Right atrium auricular region (tissue), 2 donors: ENCODE measurements around the gene RAB40A. TPM values are rescaled to one million over a fixed set of nuclear protein-coding genes. Genes with fewer than 3 reads are reported as not detected.
A peak's percentile ranks its signal among the peaks of the same experiment; 100 is the strongest.
"Not testable (repeated sequence)": the region's sequence is repeated elsewhere in the genome, so short reads cannot be mapped to it uniquely, and the experiment has no call there.

Source experiments
- DNase-seq: peaks from one replicate; pipeline ENCODE4 v3.0.0-alpha.2; 2019; ENCODE audit warnings: low spot score
- H3K27ac ChIP-seq, 2 donors: fragments of 200-600 bp; sonication (generic); 1 replicate in 1 of 2; 2 replicates in 1 of 2; pipeline ENCODE4 v1.5.1; 2016 to 2019
- H3K27me3 ChIP-seq, 2 donors: fragments of 200-600 bp; sonication (generic); one replicate each; pipeline versions ENCODE4 v1.5.1 to v1.6.0; 2017 to 2019
- H3K36me3 ChIP-seq: fragments of 200-600 bp; sonication (generic); one replicate; pipeline ENCODE4 v1.5.1; 2016
- H3K4me1 ChIP-seq, 2 donors: fragments of 200-600 bp; sonication (generic); one replicate each; pipeline versions ENCODE4 v1.5.1 to v1.6.0; 2017 to 2019
- H3K4me3 ChIP-seq, 2 donors: fragments of 200-600 bp; sonication (generic); 1 replicate in 1 of 2; 2 replicates in 1 of 2; pipeline ENCODE4 v1.5.1; 2017 to 2019; ENCODE audit warnings: mild to moderate bottlenecking in 1 of 2, moderate library complexity in 1 of 2
- H3K9me3 ChIP-seq, 2 donors: fragments of 200-600 bp; sonication (generic); one replicate each; pipeline ENCODE4 v1.5.1; 2019
- total RNA-seq, 2 donors: library from RNA; depleted of rRNA; stranded (reverse); fragments of >200 nt; gene quantifications; one replicate each; pipeline ENCODE4 v1.1.0, GENCODE V29; 2016
- TF ChIP-seq, protein P1 (sequence below), 2 donors: fragments of 200-600 bp; sonication (generic); IDR thresholded peaks; one replicate each; pipeline ENCODE4 v1.5.1; 2019; ENCODE audit warnings: antibody characterized with exemption in 2 of 2

RAB40A gene
- total RNA-seq, 2 donors from 2014 or later, result 0.31 TPM; not detected in 1

GRCh38 chrX:103489733-103490132, 29.6 kb downstream of the RAB40A start:
- H3K9me3 ChIP-seq, H3K4me1 ChIP-seq, H3K27me3 ChIP-seq, H3K36me3 ChIP-seq, H3K27ac ChIP-seq, H3K4me3 ChIP-seq, DNase-seq: not testable (repeated sequence)
- TF ChIP-seq, protein P1, sequence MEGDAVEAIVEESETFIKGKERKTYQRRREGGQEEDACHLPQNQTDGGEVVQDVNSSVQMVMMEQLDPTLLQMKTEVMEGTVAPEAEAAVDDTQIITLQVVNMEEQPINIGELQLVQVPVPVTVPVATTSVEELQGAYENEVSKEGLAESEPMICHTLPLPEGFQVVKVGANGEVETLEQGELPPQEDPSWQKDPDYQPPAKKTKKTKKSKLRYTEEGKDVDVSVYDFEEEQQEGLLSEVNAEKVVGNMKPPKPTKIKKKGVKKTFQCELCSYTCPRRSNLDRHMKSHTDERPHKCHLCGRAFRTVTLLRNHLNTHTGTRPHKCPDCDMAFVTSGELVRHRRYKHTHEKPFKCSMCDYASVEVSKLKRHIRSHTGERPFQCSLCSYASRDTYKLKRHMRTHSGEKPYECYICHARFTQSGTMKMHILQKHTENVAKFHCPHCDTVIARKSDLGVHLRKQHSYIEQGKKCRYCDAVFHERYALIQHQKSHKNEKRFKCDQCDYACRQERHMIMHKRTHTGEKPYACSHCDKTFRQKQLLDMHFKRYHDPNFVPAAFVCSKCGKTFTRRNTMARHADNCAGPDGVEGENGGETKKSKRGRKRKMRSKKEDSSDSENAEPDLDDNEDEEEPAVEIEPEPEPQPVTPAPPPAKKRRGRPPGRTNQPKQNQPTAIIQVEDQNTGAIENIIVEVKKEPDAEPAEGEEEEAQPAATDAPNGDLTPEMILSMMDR (IDR thresholded peaks at IDR 0.05), result peak in 1 of 2 donors; percentile 47

DNA sequence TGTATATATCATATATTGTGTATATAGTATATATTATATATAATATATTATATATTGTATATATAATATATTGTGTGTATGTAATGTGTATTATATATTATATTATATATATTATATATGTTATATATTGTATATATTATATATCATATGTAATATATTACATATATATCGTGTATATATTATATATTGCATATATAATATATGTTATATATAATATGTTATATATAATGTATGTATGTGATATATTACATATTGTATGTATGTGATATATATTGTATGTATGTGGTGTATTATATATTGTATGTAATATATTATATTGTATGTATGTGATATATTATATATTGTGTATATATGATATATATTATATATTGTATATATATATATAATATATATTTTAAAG, 30.5 kb downstream of the RAB40A start:
- Histone ChIP-seq H3K4me1 (no peaks in the 10 kb centered on the region), H3K9me3 (no peaks in the 10 kb centered on the region), H3K27me3 (no peaks in the 10 kb centered on the region), H3K4me3 (no peak overlapping the region), H3K36me3 (no peaks in the 10 kb centered on the region), H3K27ac (no peak overlapping the region)
- DNase-seq, result no peak
- TF ChIP-seq, protein P1 (IDR thresholded peaks at IDR 0.05), result no peak

DNA sequence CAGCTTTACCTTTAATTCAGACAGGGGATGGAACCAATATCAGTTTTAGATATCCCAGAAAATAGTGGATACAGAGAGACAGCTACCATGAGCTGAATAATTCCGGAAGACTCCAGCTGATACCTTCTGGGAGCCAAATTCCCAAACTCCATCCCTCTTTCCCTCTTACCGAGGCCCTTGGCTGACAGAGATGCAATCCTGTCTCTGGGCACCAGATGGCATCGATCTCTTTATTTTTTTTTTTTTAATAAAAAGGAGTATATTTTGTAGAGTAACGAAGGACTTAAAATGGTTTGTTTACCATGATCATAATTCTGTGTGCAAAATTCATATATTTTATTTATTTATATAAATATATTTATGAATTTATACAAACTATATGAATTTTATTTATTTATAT, 31.0 kb downstream of the RAB40A start:
- Histone ChIP-seq H3K27ac (no peak overlapping the region), H3K4me3 (no peak overlapping the region), H3K4me1 (no peaks in the 10 kb centered on the region), H3K27me3 (no peaks in the 10 kb centered on the region), H3K9me3 (no peaks in the 10 kb centered on the region), H3K36me3 (no peaks in the 10 kb centered on the region)
- no peak for DNase-seq
- TF ChIP-seq, protein P1 (IDR thresholded peaks at IDR 0.05), result peak; percentile 35 to 45

DNA sequence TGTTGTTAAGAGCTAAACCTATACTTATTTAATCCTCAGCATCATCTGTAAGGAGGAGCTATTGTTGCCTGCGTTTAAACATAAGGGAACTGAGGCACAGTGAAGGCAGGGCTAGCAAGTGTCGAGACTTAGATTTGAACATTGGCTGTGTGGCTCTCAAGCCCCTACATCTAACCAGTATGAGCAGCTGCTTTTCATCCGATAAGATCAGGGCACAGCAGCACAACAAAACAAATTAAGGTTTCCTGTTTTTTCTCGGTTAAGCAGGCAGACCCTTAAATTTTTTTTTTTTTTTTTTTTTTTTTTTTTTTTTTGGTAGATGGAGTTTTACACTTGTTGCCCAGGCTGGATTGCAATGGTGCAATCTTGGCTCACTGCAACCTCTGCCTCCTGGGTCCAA, 35.6 kb downstream of the RAB40A start:
- Histone ChIP-seq H3K9me3 (no peaks in the 10 kb centered on the region), H3K36me3 (no peaks in the 10 kb centered on the region), H3K27ac (no peak overlapping the region), H3K4me3 (no peak overlapping the region), H3K27me3 (no peaks in the 10 kb centered on the region), H3K4me1 (no peaks in the 10 kb centered on the region)
- DNase-seq, result no peak
- TF ChIP-seq, protein P1 (IDR thresholded peaks at IDR 0.05), result no peak

GRCh38 chrX:103480526-103480925, 38.8 kb downstream of the RAB40A start:
- Histone ChIP-seq H3K9me3 (no peaks in the 10 kb centered on the region), H3K36me3 (no peaks in the 10 kb centered on the region), H3K4me1 (no peaks in the 10 kb centered on the region), H3K27ac (no peak overlapping the region), H3K4me3 (no peak overlapping the region), H3K27me3 (no peaks in the 10 kb centered on the region)
- TF ChIP-seq, protein P1 (IDR thresholded peaks at IDR 0.05), result no peak
- no peak for DNase-seq

DNA sequence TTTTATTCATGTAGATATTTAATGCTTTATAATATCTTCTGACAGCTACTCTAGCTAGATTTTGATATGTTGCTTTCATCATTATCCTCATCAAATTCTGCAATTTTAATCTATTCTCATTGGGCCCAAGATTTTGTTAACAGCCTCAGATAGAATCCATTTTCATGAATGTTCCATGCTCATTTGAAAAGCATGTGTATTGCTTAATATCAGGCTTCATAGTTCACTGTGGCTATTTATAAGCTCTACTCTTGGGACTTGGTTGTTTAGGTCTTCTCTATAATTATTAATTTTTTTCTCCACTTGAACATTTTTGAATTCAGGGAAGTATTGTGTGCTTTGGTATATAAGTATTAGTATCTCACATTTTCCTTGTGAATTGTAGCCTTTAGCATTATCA, 41.8 kb downstream of the RAB40A start:
- Histone ChIP-seq H3K4me3 (no peak overlapping the region), H3K36me3 (no peaks in the 10 kb centered on the region), H3K9me3 (no peaks in the 10 kb centered on the region), H3K27me3 (no peaks in the 10 kb centered on the region), H3K4me1 (no peaks in the 10 kb centered on the region), H3K27ac (no peak overlapping the region)
- TF ChIP-seq, protein P1 (IDR thresholded peaks at IDR 0.05), result no peak
- DNase-seq, result no peak
